ENCODE measurements around the gene CDH23.

DNA sequence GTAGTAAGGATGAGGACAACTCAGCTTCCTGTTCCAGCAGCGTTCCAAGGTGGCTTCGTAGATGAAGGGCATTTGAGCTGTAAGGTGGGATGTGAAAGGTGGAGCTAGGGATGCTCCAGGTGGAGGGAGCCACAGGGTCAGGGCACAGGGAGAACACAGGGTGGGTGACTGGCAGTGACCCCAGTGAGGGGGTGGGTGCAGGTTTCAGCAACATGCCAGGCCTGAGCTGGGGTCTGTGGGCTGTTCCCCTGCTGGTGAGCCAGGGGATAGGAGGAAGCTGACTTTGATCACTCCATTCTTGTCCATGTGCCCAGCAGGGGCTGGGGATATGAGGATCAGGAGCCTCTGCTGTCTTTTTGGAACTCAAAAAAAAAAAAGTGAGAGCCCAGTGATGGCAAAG, 33.2 kb downstream of the CDH23 start:
- TF ChIP-seq POLR2AphosphoS5 (IDR thresholded peaks at IDR 0.05), result no peak
- TF ChIP-seq, protein P1, sequence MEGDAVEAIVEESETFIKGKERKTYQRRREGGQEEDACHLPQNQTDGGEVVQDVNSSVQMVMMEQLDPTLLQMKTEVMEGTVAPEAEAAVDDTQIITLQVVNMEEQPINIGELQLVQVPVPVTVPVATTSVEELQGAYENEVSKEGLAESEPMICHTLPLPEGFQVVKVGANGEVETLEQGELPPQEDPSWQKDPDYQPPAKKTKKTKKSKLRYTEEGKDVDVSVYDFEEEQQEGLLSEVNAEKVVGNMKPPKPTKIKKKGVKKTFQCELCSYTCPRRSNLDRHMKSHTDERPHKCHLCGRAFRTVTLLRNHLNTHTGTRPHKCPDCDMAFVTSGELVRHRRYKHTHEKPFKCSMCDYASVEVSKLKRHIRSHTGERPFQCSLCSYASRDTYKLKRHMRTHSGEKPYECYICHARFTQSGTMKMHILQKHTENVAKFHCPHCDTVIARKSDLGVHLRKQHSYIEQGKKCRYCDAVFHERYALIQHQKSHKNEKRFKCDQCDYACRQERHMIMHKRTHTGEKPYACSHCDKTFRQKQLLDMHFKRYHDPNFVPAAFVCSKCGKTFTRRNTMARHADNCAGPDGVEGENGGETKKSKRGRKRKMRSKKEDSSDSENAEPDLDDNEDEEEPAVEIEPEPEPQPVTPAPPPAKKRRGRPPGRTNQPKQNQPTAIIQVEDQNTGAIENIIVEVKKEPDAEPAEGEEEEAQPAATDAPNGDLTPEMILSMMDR (IDR thresholded peaks at IDR 0.05), result no peak
- TF ChIP-seq POLR2A (IDR thresholded peaks at IDR 0.05), result no peak

Measured in suprapubic skin (tissue), 4 donors.